Measurements from ENCODE around the gene ALDH8A1. TPM values are rescaled to one million over a fixed set of nuclear protein-coding genes. Genes with fewer than 3 reads are reported as not detected.

Gene ALDH8A1
- total and polyA plus RNA-seq, 2 of the 8 experiments (the other 6 are each of a cell fraction or from before 2014, with no cell fraction given) = 0.08 to 0.28 TPM

DNA sequence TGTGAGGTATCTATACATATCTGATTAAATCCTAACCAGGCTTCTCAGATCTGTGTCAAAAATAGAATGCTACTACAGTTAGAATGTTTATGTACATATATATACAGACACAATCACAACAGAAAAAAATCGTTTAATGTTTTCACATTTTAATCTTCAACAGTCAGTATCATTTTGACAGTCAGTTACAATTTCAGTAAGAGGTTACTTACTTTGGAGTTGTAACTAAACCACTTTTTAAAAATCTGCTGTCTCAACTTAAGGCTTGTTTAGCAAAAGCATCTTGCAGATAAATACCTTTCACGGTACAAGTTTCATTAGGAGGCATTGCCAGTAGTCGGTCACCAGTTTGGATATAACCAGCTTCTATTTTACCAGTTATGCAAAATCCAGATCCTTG, 32.3 kb upstream of the ALDH8A1 start:
- H3K4ac ChIP-seq (replicated peaks; ENCODE audit: insufficient read length, low read depth, low read length) = no peak overlapping the region
- no peak overlapping the region for H3K27ac ChIP-seq (ENCODE audit: low read depth, low read length)
- H3K56ac ChIP-seq (replicated peaks; ENCODE audit: insufficient read length, low read depth, low read length) = no peak overlapping the region
- no peak overlapping the region for H2BK12ac ChIP-seq (ENCODE audit: low read depth, low read length)
- DNase-seq (ENCODE audit: low read depth in 1 of 2, low spot score in 2 of 2) (no peak), FAIRE-seq (no peak)
- no peaks in the 10 kb centered on the region for H3K4me1 ChIP-seq (replicated peaks in 1 of 4; ENCODE audit: control insufficient read depth in 3 of 4, insufficient read depth in 4 of 4, low read length in 3 of 4)
- H4K8ac ChIP-seq (ENCODE audit: extremely low read depth, insufficient read depth, low read length) = no peak overlapping the region
- H3K23me2 ChIP-seq (ENCODE audit: low read depth, low read length) = no peaks in the 10 kb centered on the region
- H3K79me2 ChIP-seq (ENCODE audit: control insufficient read depth in 1 of 2, insufficient read depth in 2 of 2, low read length in 2 of 2) = no peaks in the 10 kb centered on the region
- H3K9ac ChIP-seq (replicated peaks in 1 of 4; ENCODE audit: extremely low read depth in 1 of 4, low read depth in 3 of 4, low read length in 3 of 4) = no peak overlapping the region
- no peak overlapping the region for H3K23ac ChIP-seq (ENCODE audit: insufficient read length)
- H3K36me3 ChIP-seq (ENCODE audit: control insufficient read depth in 2 of 4, insufficient read depth in 4 of 4, low read length in 3 of 4) = peaks cover 0 to 32% (median 12%) of the 10 kb centered on the region in 4 experiments; a peak in 5 of 8 replicates
- no peak overlapping the region for H3K18ac ChIP-seq (ENCODE audit: extremely low read depth, low read length)
- H3K27me3 ChIP-seq (replicated peaks in 1 of 4; ENCODE audit: control insufficient read depth in 3 of 4, extremely low read depth in 1 of 4, insufficient read depth in 3 of 4, low read length in 3 of 4) = no peaks in the 10 kb centered on the region
- H3K79me1 ChIP-seq (ENCODE audit: low read depth, low read length) = no peaks in the 10 kb centered on the region; the same call in 1 of the 2 replicates
- H3K14ac ChIP-seq (ENCODE audit: insufficient read length) = no peak overlapping the region
- no peak overlapping the region for H2BK20ac ChIP-seq (ENCODE audit: low read length)
- no peak overlapping the region for H2BK15ac ChIP-seq (ENCODE audit: low read length)
- H2BK5ac ChIP-seq (ENCODE audit: low read depth, low read length) = no peak overlapping the region
- H3K4me3 ChIP-seq (ENCODE audit: extremely low read depth in 1 of 4, insufficient read depth in 2 of 4, low read depth in 3 of 4, low read length in 4 of 4) = no peak overlapping the region
- CTCF ChIA-PET (ENCODE audit: partially characterized antibody) = interaction anchor here (0.6 kb wide), 1 partner anchor 23 kb away, joined by 3 read pairs; no protein-coding TSS in a partner anchor
- 91% methylated on average over 3 of the region's 3 CpGs; no CpG with 5 or more reads in 1 of the 2 experiments for WGBS, 2 experiments (ENCODE audit: extremely low coverage in 1 of 2, insufficient coverage in 1 of 2, insufficient read length in 1 of 2, insufficient replicate concordance in 2 of 2, low coverage in 1 of 2, low lambda C conversion rate in 2 of 2, missing lambda C conversion rate in 1 of 2)
- H2AFZ ChIP-seq (ENCODE audit: low read length) = no peak overlapping the region
- H3K4me2 ChIP-seq (ENCODE audit: insufficient read depth in 1 of 2, low read depth in 2 of 2, low read length in 2 of 2) = no peak overlapping the region
- H4K5ac ChIP-seq (ENCODE audit: insufficient read length, low read depth, low read length) = no peak overlapping the region
- POLR2A ChIA-PET (ENCODE audit: partially characterized antibody) = no interaction called here
- H4K20me1 ChIP-seq (replicated peaks in 1 of 2; ENCODE audit: control insufficient read depth in 1 of 2, insufficient read depth in 2 of 2, low read length in 2 of 2) = no peaks in the 10 kb centered on the region
- H2AK5ac ChIP-seq (ENCODE audit: low read depth, low read length) = no peak overlapping the region
- no peak overlapping the region for H2BK120ac ChIP-seq (replicated peaks; ENCODE audit: low read depth, low read length)
- no peak overlapping the region for H4K91ac ChIP-seq (replicated peaks; ENCODE audit: insufficient read length, low read length)
- H3K9me3 ChIP-seq (ENCODE audit: insufficient read depth in 2 of 2, low read depth in 1 of 2, low read length in 1 of 2) = no peaks in the 10 kb centered on the region
- no peak for TF ChIP-seq TAF1 (IDR thresholded peaks at IDR 0.05; ENCODE audit: low read depth, low read length)
- no peak for TF ChIP-seq SAP30 (IDR thresholded peaks at IDR 0.05; ENCODE audit: insufficient read depth, insufficient replicate concordance, low read length)
- no peak for TF ChIP-seq POLR2AphosphoS5 (IDR thresholded peaks at IDR 0.05; ENCODE audit: low read depth, low read length)
- no peak for TF ChIP-seq SP2 (IDR thresholded peaks at IDR 0.05; ENCODE audit: low read length)
- no peak for TF ChIP-seq SUZ12 (IDR thresholded peaks at IDR 0.05; ENCODE audit: low read length)
- no peak for TF ChIP-seq KDM5A (IDR thresholded peaks at IDR 0.05; ENCODE audit: low read length)
- no peak for TF ChIP-seq KDM1A (IDR thresholded peaks at IDR 0.05; ENCODE audit: borderline replicate concordance, low read length)
- TF ChIP-seq RNF2 (IDR thresholded peaks at IDR 0.05; ENCODE audit: borderline replicate concordance, low read depth, low read length, missing control alignments, poor library complexity, severe bottlenecking) = no peak
- TF ChIP-seq CBX5 (IDR thresholded peaks at IDR 0.05; ENCODE audit: low read depth, low read length) = no peak
